ENCODE data around the gene CHMP1A.
A peak's percentile ranks its signal among the peaks of the same experiment; 100 is the strongest.
"Not testable (repeated sequence)": the region's sequence is repeated elsewhere in the genome, so short reads cannot be mapped to it uniquely, and the experiment has no call there.

Gene CHMP1A

GRCh38 chr16:89686520-89687091 is 29.1 kb upstream of the CHMP1A start, which contains the start of gene CDK10:
TSS of gene CDK10 (plus strand) at chr16:89686689. CDS start at chr16:89686711, 22 bp downstream.
- H3K9me3 ChIP-seq (ENCODE audit: control insufficient read depth, insufficient read depth, low read length): peaks cover 8% of the 10 kb centered on the region
- no peaks in the 10 kb centered on the region for H3K36me3 ChIP-seq (ENCODE audit: insufficient read depth, low read length)
- H3K4me1 ChIP-seq (ENCODE audit: insufficient read depth, low read length): no peaks in the 10 kb centered on the region
- H3K9ac ChIP-seq (ENCODE audit: low read depth, low read length): peak within 1 kb of the TSS; percentile 60

- H3K9ac ChIP-seq (ENCODE audit: low read depth, low read length): no peak overlapping the region
- no peaks in the 10 kb centered on the region for H3K4me1 ChIP-seq (ENCODE audit: insufficient read depth, low read length)
- no peaks in the 10 kb centered on the region for H3K36me3 ChIP-seq (ENCODE audit: insufficient read depth, low read length)
- H3K9me3 ChIP-seq (ENCODE audit: control insufficient read depth, insufficient read depth, low read length): peaks cover 8% of the 10 kb centered on the region
Observed at GRCh38 chr16:89685916-89686315, 28.4 kb upstream of the CHMP1A start.

GRCh38 chr16:89678258-89678657 is 20.8 kb upstream of the CHMP1A start:
- no peaks in the 10 kb centered on the region for H3K36me3 ChIP-seq (ENCODE audit: insufficient read depth, low read length)
- H3K9me3 ChIP-seq (ENCODE audit: control insufficient read depth, insufficient read depth, low read length): peaks cover 6% of the 10 kb centered on the region; the same call in 1 of the 2 replicates
- H3K9ac ChIP-seq (ENCODE audit: low read depth, low read length): no peak overlapping the region
- no peaks in the 10 kb centered on the region for H3K4me1 ChIP-seq (ENCODE audit: insufficient read depth, low read length)

- H3K9ac ChIP-seq (ENCODE audit: low read depth, low read length): no peak overlapping the region
- H3K9me3 ChIP-seq (ENCODE audit: control insufficient read depth, insufficient read depth, low read length): no peaks in the 10 kb centered on the region; the same call in 1 of the 2 replicates
- no peaks in the 10 kb centered on the region for H3K36me3 ChIP-seq (ENCODE audit: insufficient read depth, low read length)
- no peaks in the 10 kb centered on the region for H3K4me1 ChIP-seq (ENCODE audit: insufficient read depth, low read length)
Observed at GRCh38 chr16:89672177-89672941, 14.9 kb upstream of the CHMP1A start.

- not testable (repeated sequence) for H3K36me3 ChIP-seq (ENCODE audit: insufficient read depth, low read length); H3K9me3 ChIP-seq (ENCODE audit: control insufficient read depth, insufficient read depth, low read length); H3K4me1 ChIP-seq (ENCODE audit: insufficient read depth, low read length); H3K9ac ChIP-seq (ENCODE audit: low read depth, low read length)
Observed at GRCh38 chr16:89671565-89671964, 14.1 kb upstream of the CHMP1A start.

- Histone ChIP-seq H3K4me1 (ENCODE audit: insufficient read depth, low read length) (no peaks in the 10 kb centered on the region), H3K36me3 (ENCODE audit: insufficient read depth, low read length) (no peaks in the 10 kb centered on the region), H3K9me3 (ENCODE audit: control insufficient read depth, insufficient read depth, low read length) (no peaks in the 10 kb centered on the region), H3K9ac (ENCODE audit: low read depth, low read length) (no peak overlapping the region)
Observed at GRCh38 chr16:89670496-89671431, 13.3 kb upstream of the CHMP1A start.

GRCh38 chr16:89669755-89670154 is 12.2 kb upstream of the CHMP1A start:
- H3K4me1 ChIP-seq (ENCODE audit: insufficient read depth, low read length): no peaks in the 10 kb centered on the region
- H3K36me3 ChIP-seq (ENCODE audit: insufficient read depth, low read length): no peaks in the 10 kb centered on the region
- H3K9me3 ChIP-seq (ENCODE audit: control insufficient read depth, insufficient read depth, low read length): no peaks in the 10 kb centered on the region
- no peak overlapping the region for H3K9ac ChIP-seq (ENCODE audit: low read depth, low read length)

GRCh38 chr16:89668790-89669158 is 11.3 kb upstream of the CHMP1A start:
- H3K9ac ChIP-seq (ENCODE audit: low read depth, low read length): no peak overlapping the region
- no peaks in the 10 kb centered on the region for H3K4me1 ChIP-seq (ENCODE audit: insufficient read depth, low read length)
- no peaks in the 10 kb centered on the region for H3K36me3 ChIP-seq (ENCODE audit: insufficient read depth, low read length)
- no peaks in the 10 kb centered on the region for H3K9me3 ChIP-seq (ENCODE audit: control insufficient read depth, insufficient read depth, low read length)

DNA sequence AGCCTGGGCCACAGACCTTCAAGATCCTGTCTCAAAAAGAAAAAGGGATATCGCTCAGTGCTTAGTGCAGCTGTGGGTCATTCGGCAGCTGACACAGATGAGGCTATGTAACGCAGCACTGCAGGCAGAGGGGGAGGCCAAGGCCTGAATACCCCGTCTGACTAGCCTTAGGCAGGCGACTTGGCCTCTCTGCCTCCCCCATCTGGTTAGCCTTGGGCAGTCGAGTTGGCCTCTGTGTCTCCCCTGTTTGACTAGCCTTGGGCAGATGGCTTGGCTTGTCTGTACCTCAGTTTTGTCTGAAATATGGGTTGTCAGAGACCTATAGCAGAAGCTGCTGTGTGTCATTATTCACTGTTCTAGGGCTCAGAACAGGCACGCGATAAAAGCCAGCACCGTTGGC is 10.1 kb upstream of the CHMP1A start:
- Histone ChIP-seq H3K4me1 (ENCODE audit: insufficient read depth, low read length) (no peaks in the 10 kb centered on the region), H3K36me3 (ENCODE audit: insufficient read depth, low read length) (no peaks in the 10 kb centered on the region), H3K9ac (ENCODE audit: low read depth, low read length) (no peak overlapping the region), H3K9me3 (ENCODE audit: control insufficient read depth, insufficient read depth, low read length) (no peaks in the 10 kb centered on the region)

GRCh38 chr16:89667000-89667399 is 9.5 kb upstream of the CHMP1A start:
- H3K9ac ChIP-seq (ENCODE audit: low read depth, low read length); H3K4me1 ChIP-seq (ENCODE audit: insufficient read depth, low read length); H3K36me3 ChIP-seq (ENCODE audit: insufficient read depth, low read length); H3K9me3 ChIP-seq (ENCODE audit: control insufficient read depth, insufficient read depth, low read length): not testable (repeated sequence)

- H3K9ac ChIP-seq (ENCODE audit: low read depth, low read length); H3K4me1 ChIP-seq (ENCODE audit: insufficient read depth, low read length); H3K36me3 ChIP-seq (ENCODE audit: insufficient read depth, low read length); H3K9me3 ChIP-seq (ENCODE audit: control insufficient read depth, insufficient read depth, low read length): not testable (repeated sequence)
Observed at GRCh38 chr16:89664238-89664637, 6.7 kb upstream of the CHMP1A start.

GRCh38 chr16:89661215-89661614 is 3.7 kb upstream of the CHMP1A start:
- Histone ChIP-seq H3K9ac (ENCODE audit: low read depth, low read length) (no peak overlapping the region), H3K9me3 (ENCODE audit: control insufficient read depth, insufficient read depth, low read length) (no peaks in the 10 kb centered on the region), H3K36me3 (ENCODE audit: insufficient read depth, low read length) (peaks cover 6% of the 10 kb centered on the region), H3K4me1 (ENCODE audit: insufficient read depth, low read length) (no peaks in the 10 kb centered on the region)

- H3K9ac ChIP-seq (ENCODE audit: low read depth, low read length): no peak overlapping the region
- H3K9me3 ChIP-seq (ENCODE audit: control insufficient read depth, insufficient read depth, low read length): no peaks in the 10 kb centered on the region
- H3K4me1 ChIP-seq (ENCODE audit: insufficient read depth, low read length): no peaks in the 10 kb centered on the region
- H3K36me3 ChIP-seq (ENCODE audit: insufficient read depth, low read length): peaks cover 6% of the 10 kb centered on the region
Observed at GRCh38 chr16:89660146-89660545, 2.6 kb upstream of the CHMP1A start.

DNA sequence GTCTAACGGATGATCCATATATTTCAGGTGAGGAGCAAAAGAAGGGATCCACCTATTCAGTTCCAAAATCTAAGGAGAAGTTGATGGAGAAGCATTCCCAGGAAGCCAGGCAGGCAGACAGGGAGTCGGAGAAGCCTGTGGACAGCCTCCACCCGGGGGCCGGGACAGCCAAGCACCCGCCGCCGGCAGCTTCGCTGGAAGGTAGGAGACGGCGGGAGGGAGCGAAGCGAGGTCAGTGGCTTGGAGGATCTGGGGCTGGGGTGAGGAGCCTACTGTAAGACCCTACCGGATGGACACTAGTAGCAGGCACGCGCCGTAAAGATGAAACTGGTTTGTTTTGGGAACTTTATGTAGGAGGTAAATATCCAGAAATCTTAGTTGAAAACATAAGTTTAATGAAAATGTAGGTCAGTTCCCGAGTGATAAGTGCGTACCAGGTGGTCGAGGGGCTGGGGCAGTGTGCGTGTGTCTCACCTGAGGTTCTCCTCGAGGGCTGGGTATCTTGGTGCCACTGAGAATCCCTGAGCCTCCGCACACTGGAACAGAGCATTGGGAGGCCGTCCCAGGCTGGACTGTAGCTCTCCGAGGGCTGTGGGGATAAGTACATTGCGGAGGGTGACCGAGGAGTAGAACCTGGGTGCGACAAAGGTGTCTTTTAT is 842 bp upstream of the CHMP1A start:
- Histone ChIP-seq H3K4me1 (ENCODE audit: insufficient read depth, low read length) (no peaks in the 10 kb centered on the region), H3K9me3 (ENCODE audit: control insufficient read depth, insufficient read depth, low read length) (no peaks in the 10 kb centered on the region), H3K9ac (ENCODE audit: low read depth, low read length) (peak overlapping the region; percentile 68), H3K36me3 (ENCODE audit: insufficient read depth, low read length) (peaks cover 6% of the 10 kb centered on the region)

Measured in ES-I3 (cell line).